RWPE2 (cell line): ENCODE data around the gene CFAP20.
"Not testable (repeated sequence)": the region's sequence is repeated elsewhere in the genome, so short reads cannot be mapped to it uniquely, and the experiment has no call there.

ENCODE experiments used
- ATAC-seq: fragments of 200-7000 bp; cut with Tn5 transposase; 3 replicates; pipeline ENCODE4 v1.9.1; 2021; ENCODE audit warnings: low read depth
- DNase-seq: peaks from one replicate; pipeline ENCODE4 v3.0.0-alpha.2; 2020; ENCODE audit warnings: low spot score
- H3K27ac ChIP-seq: fragments of 450-650 bp; 2 replicates; pipeline ENCODE4 v1.5.1; 2017; ENCODE audit warnings: mild to moderate bottlenecking; ENCODE audit not compliant: poor library complexity, severe bottlenecking
- H3K27me3 ChIP-seq: fragments of 250-450 bp; sonication (Bioruptor Pico); 2 replicates; pipeline ENCODE4 v1.5.1; 2021; ENCODE audit warnings: mild to moderate bottlenecking, moderate library complexity; ENCODE audit not compliant: insufficient read depth, poor library complexity, severe bottlenecking
- H3K36me3 ChIP-seq: fragments of 250-450 bp; sonication (Bioruptor Pico); 2 replicates; pipeline ENCODE4 v1.5.1; 2020; ENCODE audit warnings: low read depth, mild to moderate bottlenecking, moderate library complexity
- H3K4me1 ChIP-seq: fragments of 250-450 bp; sonication (Bioruptor Pico); 2 replicates; pipeline ENCODE4 v1.5.1; 2021; ENCODE audit warnings: mild to moderate bottlenecking, moderate library complexity; ENCODE audit not compliant: insufficient read depth, poor library complexity, severe bottlenecking
- H3K4me3 ChIP-seq: fragments of 250-450 bp; sonication (Bioruptor Pico); 2 replicates; pipeline ENCODE4 v1.5.1; 2021; ENCODE audit warnings: mild to moderate bottlenecking, moderate library complexity; ENCODE audit not compliant: severe bottlenecking
- H3K9me3 ChIP-seq: fragments of 250-450 bp; sonication (Bioruptor Pico); 2 replicates; pipeline ENCODE4 v1.5.1; 2021; ENCODE audit warnings: mild to moderate bottlenecking, moderate library complexity; ENCODE audit not compliant: severe bottlenecking
- TF ChIP-seq, protein P1 (sequence below): fragments of 450-650 bp; IDR thresholded peaks from one replicate; pipeline ENCODE4 v1.5.1; 2017; ENCODE audit warnings: mild to moderate bottlenecking, moderate library complexity; ENCODE audit not compliant: poor library complexity, severe bottlenecking

Gene CFAP20

DNA sequence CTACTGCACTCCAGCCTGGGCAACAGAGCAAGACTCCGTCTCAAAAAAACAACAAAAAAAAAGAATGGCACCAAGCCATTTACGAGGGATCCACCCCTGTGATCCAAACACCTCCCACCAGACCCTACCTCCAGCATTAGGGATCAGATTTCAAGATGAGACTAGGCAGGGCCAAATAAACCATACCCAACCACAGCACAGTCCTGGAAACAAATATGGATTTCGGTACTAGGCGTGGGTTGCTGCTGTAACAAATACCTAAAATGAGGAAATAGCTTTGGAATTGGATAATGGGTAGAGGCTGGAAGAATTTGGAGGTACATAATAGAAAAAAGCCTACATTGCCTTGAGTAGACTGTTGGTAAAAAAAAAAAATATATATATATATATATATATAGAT, 54.5 kb downstream of the CFAP20 start:
- TF ChIP-seq, protein P1, sequence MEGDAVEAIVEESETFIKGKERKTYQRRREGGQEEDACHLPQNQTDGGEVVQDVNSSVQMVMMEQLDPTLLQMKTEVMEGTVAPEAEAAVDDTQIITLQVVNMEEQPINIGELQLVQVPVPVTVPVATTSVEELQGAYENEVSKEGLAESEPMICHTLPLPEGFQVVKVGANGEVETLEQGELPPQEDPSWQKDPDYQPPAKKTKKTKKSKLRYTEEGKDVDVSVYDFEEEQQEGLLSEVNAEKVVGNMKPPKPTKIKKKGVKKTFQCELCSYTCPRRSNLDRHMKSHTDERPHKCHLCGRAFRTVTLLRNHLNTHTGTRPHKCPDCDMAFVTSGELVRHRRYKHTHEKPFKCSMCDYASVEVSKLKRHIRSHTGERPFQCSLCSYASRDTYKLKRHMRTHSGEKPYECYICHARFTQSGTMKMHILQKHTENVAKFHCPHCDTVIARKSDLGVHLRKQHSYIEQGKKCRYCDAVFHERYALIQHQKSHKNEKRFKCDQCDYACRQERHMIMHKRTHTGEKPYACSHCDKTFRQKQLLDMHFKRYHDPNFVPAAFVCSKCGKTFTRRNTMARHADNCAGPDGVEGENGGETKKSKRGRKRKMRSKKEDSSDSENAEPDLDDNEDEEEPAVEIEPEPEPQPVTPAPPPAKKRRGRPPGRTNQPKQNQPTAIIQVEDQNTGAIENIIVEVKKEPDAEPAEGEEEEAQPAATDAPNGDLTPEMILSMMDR: no peak
- ATAC-seq: no peak
- no peak for DNase-seq

DNA sequence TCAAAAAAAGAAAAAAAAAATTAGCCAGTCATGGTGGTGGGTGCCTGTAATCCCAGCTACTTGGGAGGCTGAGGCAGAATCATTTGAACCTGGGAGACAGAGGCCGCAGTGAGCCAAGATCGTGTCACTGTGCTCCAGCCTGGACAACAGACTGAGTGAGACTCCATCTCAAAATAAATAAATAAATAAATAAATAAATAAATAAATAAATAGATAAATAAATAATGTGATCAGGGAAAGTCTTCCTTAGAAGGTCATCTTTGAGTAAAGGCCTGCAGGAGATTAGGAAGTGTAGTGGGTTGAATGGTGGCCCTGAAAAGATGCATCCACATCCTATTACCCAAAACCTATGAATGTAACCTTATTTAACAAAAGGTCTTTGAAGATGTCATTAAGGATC, 56.1 kb downstream of the CFAP20 start:
- not testable (repeated sequence) for ATAC-seq, H3K4me1 ChIP-seq, H3K4me3 ChIP-seq, DNase-seq, H3K9me3 ChIP-seq, H3K36me3 ChIP-seq, H3K27ac ChIP-seq, H3K27me3 ChIP-seq

More for the DNA sequence above, 54.5 kb downstream of the CFAP20 start:
- H3K27ac ChIP-seq: no peak overlapping the region
- no peaks in the 10 kb centered on the region for H3K9me3 ChIP-seq
- no peaks in the 10 kb centered on the region for H3K4me1 ChIP-seq
- no peaks in the 10 kb centered on the region for H3K27me3 ChIP-seq
- no peak overlapping the region for H3K4me3 ChIP-seq
- H3K36me3 ChIP-seq: no peaks in the 10 kb centered on the region

DNA sequence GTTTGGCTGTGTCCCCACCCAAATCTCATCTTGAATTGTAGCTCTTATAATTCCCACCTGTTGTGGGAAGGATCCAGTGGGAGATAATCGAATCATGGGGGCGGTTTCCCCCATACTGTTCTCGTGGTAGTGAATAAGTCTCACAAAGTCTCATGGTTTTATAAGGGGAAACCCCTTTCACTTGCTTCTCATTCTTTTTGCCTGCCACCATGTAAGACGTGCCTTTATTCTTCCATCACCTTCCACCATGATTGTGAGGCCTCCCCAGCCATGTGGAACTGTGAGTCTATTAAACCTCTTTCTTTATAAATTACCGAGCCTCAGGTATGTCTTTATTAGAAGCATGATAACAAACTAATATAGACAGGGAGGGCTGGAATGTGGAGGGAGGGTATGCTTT, 57.0 kb downstream of the CFAP20 start:
- not testable (repeated sequence) for H3K27me3 ChIP-seq, DNase-seq, ATAC-seq, H3K4me3 ChIP-seq, H3K36me3 ChIP-seq, H3K9me3 ChIP-seq, H3K27ac ChIP-seq, H3K4me1 ChIP-seq

DNA sequence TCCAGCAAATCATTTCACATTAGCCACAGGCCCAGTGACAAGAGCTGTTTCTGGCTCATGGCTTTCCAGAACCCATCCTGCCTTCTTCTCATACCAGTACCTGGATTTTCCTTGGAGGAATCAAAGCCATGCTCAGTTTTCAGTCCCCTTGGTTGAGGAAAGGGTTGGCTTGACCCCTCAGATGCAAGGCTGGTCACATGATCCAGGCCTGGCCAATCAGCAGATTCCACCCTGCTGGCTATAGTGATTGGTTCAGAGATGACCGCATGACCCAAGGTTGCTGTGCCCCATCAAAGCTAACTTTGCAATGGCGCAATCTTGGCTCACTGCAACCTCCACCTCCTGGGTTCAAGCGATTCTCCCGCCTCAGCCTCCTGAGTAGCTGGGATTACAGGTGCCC, 58.6 kb downstream of the CFAP20 start:
- H3K36me3 ChIP-seq: no peaks in the 10 kb centered on the region
- H3K4me1 ChIP-seq: no peaks in the 10 kb centered on the region
- H3K27me3 ChIP-seq: no peaks in the 10 kb centered on the region
- DNase-seq (no peak), ATAC-seq (no peak)
- H3K27ac ChIP-seq: no peak overlapping the region
- TF ChIP-seq, protein P1: no peak
- H3K4me3 ChIP-seq: no peak overlapping the region
- H3K9me3 ChIP-seq: no peaks in the 10 kb centered on the region
